ENCODE measurements around the gene TBRG4.

Gene TBRG4

GRCh38 chr7:45054442-45054841 lies 57.1 kb downstream of the TBRG4 start:
- DNase-seq (ENCODE audit: low read depth), result no peak

- no peak for DNase-seq (ENCODE audit: low read depth)
Measured at GRCh38 chr7:45053941-45054340, 57.6 kb downstream of the TBRG4 start.

- no peak for DNase-seq (ENCODE audit: low read depth)
Measured at GRCh38 chr7:45053401-45053800, 58.1 kb downstream of the TBRG4 start.

GRCh38 chr7:45052011-45052410 lies 59.5 kb downstream of the TBRG4 start:
- no peak for DNase-seq (ENCODE audit: low read depth)

- no peak for DNase-seq (ENCODE audit: low read depth)
Measured at GRCh38 chr7:45050198-45050597, 61.3 kb downstream of the TBRG4 start.
